ENCODE results near the gene SH2B3. TPM values are rescaled to one million over a fixed set of nuclear protein-coding genes. Genes with fewer than 3 reads are reported as not detected.
A peak's percentile ranks its signal among the peaks of the same experiment; 100 is the strongest.

The SH2B3 gene
- total RNA-seq, 1 experiment from 2014 or later: 40.3 TPM

DNA sequence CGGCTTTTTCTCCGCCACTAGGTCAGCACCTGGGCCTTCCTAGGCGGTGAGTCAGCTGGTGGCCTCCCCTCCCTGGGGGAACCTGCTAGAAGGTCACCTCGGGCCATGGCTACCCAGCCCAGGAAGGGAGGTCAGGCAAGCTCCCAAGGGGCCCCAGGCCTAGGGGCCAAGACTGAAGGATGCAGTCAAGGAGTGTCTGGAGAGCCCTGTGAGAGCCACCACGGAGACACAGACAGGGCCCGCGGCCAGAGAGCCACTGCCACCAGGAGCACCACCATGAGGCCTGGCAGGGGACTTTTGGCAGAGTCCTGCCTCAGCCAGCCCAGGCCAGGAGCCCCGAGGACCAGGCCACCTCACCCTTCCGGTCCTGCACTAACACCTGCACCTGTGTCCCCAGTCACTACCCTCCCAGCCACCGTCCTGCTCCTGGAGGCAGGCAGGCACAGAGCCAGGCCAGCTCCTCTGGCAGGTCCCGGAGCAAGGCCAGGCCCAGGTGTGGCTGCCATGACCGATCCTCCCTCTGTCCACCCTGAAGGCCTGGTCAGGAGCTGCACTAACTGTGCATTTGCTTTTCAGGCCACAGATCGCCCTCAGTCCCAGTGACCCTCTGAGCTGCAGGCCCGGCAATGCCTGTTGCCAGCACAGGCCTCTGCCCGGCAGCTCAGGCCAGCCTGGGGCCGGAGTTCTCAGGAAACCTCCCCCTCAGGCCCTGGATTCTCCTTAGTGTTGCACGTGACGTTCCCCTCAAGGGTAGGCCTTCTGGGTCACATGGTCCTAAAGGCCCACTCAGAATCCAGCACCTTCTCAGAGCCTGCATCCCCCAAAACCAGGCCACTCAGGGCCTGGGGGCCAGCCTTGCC is 43.8 kb upstream of the SH2B3 start:
- Histone ChIP-seq H4K91ac (ENCODE audit: insufficient read length, low read depth, low read length) (no peak overlapping the region), H3K79me2 (ENCODE audit: insufficient read depth, low read length) (no peaks in the 10 kb centered on the region), H3K23me2 (ENCODE audit: insufficient read length, low read depth, low read length, poor library complexity, severe bottlenecking) (no peaks in the 10 kb centered on the region), H3K27ac (ENCODE audit: insufficient read length, low read depth, low read length) (no peak overlapping the region), H2BK5ac (ENCODE audit: insufficient read length, low read length) (no peak overlapping the region), H2BK15ac (ENCODE audit: low read depth, low read length) (no peak overlapping the region), H3K4me2 (ENCODE audit: insufficient read depth, insufficient read length, low read length) (no peak overlapping the region), H2BK120ac (ENCODE audit: low read depth, low read length, poor library complexity, severe bottlenecking) (no peak overlapping the region), H2AFZ (ENCODE audit: low read length) (no peak overlapping the region), H2AK5ac (ENCODE audit: insufficient read length, low read length) (no peak overlapping the region), H3K14ac (ENCODE audit: insufficient read depth, low read length) (no peak overlapping the region), H3K23ac (ENCODE audit: insufficient read length, low read depth, low read length) (no peak overlapping the region), H3K56ac (ENCODE audit: insufficient read length, low read depth, low read length) (no peak overlapping the region), H3T11ph (ENCODE audit: low read length) (no peak overlapping the region), H4K8ac (replicated peaks; ENCODE audit: insufficient read length, low read depth, low read length) (no peak overlapping the region), H2BK20ac (ENCODE audit: low read depth, low read length, poor library complexity, severe bottlenecking) (no peak overlapping the region), H3K27me3 (ENCODE audit: insufficient read depth, low read length) (no peaks in the 10 kb centered on the region), H3K4me1 (ENCODE audit: insufficient read depth, low read length) (no peaks in the 10 kb centered on the region), H3K79me1 (ENCODE audit: insufficient read depth, low read depth, low read length, poor library complexity, severe bottlenecking) (no peaks in the 10 kb centered on the region), H3K9me3 (ENCODE audit: control insufficient read depth, low read depth, low read length) (no peaks in the 10 kb centered on the region), H3K4ac (ENCODE audit: low read depth, low read length) (no peak overlapping the region), H2BK12ac (ENCODE audit: insufficient read length, low read depth, low read length) (no peak overlapping the region), H3K18ac (ENCODE audit: insufficient read length, low read depth, low read length) (no peak overlapping the region), H4K5ac (ENCODE audit: insufficient read length, low read depth, low read length) (no peak overlapping the region), H3K9ac (ENCODE audit: extremely low read depth, insufficient read length, low read length) (no peak overlapping the region), H4K20me1 (ENCODE audit: control insufficient read depth, insufficient read depth, insufficient read length) (no peaks in the 10 kb centered on the region)
- no peak for DNase-seq
- H3K36me3 Mint-ChIP-seq (ENCODE audit: insufficient read depth in 1 of 3, low read depth in 3 of 3): peaks cover 0 to 11% (median 3%) of the 10 kb centered on the region in 3 experiments; a peak in 5 of 7 replicates
- TF ChIP-seq, protein P1, sequence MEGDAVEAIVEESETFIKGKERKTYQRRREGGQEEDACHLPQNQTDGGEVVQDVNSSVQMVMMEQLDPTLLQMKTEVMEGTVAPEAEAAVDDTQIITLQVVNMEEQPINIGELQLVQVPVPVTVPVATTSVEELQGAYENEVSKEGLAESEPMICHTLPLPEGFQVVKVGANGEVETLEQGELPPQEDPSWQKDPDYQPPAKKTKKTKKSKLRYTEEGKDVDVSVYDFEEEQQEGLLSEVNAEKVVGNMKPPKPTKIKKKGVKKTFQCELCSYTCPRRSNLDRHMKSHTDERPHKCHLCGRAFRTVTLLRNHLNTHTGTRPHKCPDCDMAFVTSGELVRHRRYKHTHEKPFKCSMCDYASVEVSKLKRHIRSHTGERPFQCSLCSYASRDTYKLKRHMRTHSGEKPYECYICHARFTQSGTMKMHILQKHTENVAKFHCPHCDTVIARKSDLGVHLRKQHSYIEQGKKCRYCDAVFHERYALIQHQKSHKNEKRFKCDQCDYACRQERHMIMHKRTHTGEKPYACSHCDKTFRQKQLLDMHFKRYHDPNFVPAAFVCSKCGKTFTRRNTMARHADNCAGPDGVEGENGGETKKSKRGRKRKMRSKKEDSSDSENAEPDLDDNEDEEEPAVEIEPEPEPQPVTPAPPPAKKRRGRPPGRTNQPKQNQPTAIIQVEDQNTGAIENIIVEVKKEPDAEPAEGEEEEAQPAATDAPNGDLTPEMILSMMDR (conservative IDR thresholded peaks at IDR 0.05): no peak
- peaks cover 8% of the 10 kb centered on the region for H3K27me3 Mint-ChIP-seq (ENCODE audit: low read depth)
- H3K4me3 Mint-ChIP-seq: no peak overlapping the region
- H3K4me1 Mint-ChIP-seq: peaks cover 0 to 13% of the 10 kb centered on the region in 2 experiments; a peak in 1 of 4 replicates
- peak overlapping the region in 2 of 3 experiments; percentile 18 to 48; a peak in 2 of 7 replicates for H3K27ac Mint-ChIP-seq
- H3K9me3 Mint-ChIP-seq: no peaks in the 10 kb centered on the region
- no CpG with 5 or more reads among the region's 18 CpGs for WGBS (ENCODE audit: extremely low coverage, insufficient read length, low lambda C conversion rate)

Data from H9 (cell line).